ENCODE results near the gene PTCH2.
"Not testable (repeated sequence)": the region's sequence is repeated elsewhere in the genome, so short reads cannot be mapped to it uniquely, and the experiment has no call there.

Gene PTCH2

GRCh38 chr1:44801491-44802305, 41.4 kb downstream of the PTCH2 start:
- no peak for DNase-seq (ENCODE audit: low read depth)

DNA sequence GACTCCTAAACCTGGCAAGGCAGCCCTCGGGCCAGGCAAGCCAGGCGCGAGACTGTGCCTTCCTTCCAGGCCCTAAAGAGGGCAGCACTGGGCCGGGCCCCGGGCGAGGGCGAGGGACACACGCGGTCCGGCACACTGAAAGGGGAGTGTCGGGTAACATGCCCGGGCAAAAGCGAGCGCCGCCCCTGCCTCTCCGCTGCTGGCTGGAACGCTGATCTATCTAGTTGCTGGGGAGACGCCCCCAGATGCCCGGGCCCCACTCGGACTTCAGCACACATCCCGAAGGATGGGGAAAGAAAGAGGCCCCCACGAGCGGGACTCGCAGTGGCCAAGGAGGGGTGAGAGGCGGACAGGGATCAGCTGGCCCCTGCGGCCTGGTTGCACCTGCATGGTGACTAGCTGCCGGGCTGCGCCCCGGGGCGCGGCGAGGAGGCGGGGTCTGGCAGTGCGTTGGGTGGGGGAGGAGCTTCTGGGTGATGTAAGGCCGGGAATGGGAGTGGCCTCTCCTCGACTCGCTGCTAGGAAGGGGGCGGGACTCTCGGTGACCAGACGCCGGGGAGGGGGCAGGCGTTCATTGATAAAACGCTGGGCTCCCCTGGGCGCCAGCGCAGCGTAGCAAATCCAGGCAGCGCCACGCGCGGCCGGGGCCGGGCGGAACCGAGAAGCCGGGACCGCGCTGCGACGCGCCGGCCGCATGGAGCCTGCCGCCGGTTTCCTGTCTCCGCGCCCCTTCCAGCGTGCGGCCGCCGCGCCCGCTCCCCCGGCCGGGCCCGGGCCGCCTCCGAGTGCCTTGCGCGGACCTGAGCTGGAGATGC, 43.1 kb downstream of the PTCH2 start, which contains the start of gene PLK3:
Gene PLK3, plus strand, starts transcription at position 608 of the 815 bp plus-strand sequence. Its CDS starts 87 bp downstream, at position 695.
- DNase-seq (ENCODE audit: low read depth), result peak; percentile 83

DNA sequence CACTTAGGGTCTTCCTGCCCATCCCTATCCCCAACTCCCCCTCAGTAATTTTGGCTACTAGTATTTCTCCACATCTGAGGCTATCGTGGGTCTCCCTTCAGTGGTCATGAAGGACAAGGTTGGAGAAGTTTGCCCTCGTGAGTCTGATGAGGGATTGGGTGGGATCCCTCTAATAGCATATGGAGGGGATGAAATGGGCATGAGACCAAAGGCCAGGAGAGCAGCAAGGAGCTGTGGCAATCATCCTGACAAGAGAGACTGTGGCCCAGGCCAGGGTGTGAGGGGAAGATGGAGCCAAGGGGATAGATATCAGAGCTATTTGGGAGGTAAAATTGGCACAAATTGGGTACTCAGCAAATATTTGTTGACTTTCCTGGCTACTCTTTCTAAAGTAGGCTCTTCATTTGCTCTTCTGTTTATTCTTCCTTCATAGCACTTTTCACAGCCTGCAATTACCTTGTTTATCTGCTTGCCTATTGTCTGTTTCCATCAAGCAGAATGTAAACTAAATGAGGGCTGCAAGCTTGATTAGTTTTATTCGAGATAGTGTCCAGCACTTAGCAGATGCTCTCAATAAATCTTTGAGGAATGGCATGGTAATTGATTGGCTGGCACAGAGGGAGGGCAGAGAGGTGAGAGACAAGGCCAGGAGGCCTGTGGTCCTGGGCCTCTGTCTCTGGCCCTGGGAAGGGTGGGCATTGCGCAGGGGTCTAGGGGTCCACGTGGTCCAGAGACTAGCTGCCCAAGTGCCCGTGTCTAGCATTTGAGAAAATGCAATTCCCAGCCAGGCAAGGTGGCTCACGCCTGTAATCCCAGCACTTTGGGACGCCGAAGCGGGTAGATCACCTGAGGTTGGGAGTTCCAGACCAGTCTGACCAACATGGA, 44.3 kb downstream of the PTCH2 start:
- no peak for DNase-seq (ENCODE audit: low read depth)

GRCh38 chr1:44797886-44798285, 45.2 kb downstream of the PTCH2 start:
- not testable (repeated sequence) for DNase-seq (ENCODE audit: low read depth)

- DNase-seq (ENCODE audit: low read depth), result no peak
Observed at GRCh38 chr1:44792736-44793502, 50.1 kb downstream of the PTCH2 start.

DNA sequence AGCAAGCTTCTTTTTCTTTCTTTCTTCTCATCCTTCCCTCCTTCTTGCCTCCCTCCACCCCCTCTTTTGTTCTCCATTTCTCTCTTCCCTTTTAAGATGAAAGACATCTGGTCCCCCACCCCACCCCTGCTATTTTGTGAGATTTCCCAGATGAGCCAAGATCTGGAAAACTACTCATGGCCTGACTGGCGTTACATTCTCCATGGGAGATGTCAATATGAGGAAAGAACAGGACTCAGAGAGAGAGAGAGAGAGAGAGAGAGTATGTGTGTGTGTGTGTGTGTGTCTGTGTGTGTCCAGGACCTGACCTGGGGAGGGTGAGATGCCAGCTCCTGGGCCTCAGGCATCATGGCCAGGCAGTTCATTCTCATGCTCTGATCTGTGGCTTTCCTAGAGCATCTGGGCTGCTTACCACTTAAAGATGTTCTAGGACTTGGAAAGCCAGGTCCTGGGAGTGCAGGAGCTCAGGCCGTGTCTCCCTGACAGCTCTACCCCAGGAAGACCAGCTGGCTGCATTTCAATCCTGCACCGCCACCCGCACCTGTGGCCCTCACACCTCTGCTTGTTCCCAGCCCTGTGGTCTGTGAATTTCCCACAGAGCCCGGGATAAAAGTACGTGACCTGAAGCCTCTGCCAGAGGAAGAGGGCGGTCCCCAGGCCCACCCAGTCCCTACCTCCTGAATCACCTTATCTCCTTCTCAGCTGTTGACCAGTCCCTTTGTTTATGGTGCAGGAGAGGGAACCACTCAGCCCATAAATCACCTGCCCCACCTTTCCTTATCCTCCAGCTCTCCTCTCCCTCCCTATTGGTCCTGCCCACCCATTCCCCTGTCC, 51.9 kb downstream of the PTCH2 start:
- no peak for DNase-seq (ENCODE audit: low read depth)

DNA sequence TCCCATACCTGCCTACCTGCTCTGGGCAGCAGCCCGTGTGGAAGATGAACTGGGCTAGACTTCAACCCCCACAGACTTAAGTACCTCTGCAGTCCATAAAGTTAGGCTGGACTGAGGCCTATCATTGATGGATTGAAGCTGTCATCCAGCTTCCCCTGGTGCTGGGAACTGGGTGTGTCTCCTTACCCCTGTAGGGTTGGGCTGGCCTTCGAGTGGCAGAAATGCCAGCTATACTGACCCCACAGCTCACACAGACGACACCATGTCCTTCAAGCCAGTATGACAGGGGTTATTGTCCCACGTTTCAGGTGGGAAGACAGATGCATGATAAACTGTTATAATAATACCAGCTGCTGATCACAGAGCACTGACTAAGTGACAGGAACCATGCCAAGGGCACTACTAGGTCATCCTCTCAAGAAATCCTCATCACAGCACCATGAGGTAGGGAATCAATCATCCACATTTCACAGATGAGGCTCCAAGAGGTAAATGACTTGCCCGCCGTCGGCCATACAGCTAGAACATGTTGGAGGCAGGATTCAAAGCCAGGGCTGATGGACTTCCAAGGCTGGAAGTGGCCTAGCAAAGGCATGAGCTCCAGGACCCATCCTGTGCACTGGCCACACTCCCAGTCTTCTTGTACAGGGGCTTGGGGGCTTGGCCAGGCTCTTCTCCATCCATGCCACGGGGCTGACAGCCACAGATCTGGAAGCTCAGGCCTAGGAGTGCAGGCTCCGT, 54.8 kb downstream of the PTCH2 start, which contains the start of gene BEST4:
Gene BEST4, minus strand, starts transcription at position 51 of the 741 bp plus-strand sequence. CDS start 465 bp downstream, outside the sequence.
- DNase-seq (ENCODE audit: low read depth), result no peak

GRCh38 chr1:44787506-44787905, 55.5 kb downstream of the PTCH2 start:
- DNase-seq (ENCODE audit: low read depth), result no peak

DNA sequence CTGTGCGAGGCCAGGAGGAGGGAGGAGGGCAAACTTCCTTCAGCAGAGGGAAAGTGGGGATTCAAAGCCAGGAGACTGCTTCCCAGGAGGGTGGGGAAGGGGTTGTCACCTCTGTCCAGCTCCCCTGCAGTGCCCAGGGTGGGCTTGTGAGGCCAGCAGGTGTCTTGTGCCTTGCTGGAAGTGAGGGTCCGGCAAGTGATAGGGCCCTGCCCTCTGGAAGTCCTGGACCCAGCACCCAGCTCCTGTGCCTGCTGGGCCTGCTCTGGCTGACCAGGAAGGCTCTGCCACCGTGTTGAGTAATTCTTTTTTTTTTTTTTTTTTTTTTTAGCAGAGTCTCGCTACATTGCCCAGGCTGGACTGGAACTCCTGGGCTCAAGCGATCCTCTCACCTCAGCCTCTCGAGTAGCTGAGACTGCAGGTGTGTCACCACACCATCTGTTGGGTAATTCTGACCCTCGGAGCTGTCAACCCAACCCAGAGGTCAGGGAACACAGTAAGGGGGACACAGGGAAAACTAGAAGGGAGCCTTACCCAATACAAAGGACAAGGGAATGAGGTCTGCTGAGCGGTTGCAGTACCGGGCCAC, 56.1 kb downstream of the PTCH2 start:
- DNase-seq (ENCODE audit: low read depth), result no peak

DNA sequence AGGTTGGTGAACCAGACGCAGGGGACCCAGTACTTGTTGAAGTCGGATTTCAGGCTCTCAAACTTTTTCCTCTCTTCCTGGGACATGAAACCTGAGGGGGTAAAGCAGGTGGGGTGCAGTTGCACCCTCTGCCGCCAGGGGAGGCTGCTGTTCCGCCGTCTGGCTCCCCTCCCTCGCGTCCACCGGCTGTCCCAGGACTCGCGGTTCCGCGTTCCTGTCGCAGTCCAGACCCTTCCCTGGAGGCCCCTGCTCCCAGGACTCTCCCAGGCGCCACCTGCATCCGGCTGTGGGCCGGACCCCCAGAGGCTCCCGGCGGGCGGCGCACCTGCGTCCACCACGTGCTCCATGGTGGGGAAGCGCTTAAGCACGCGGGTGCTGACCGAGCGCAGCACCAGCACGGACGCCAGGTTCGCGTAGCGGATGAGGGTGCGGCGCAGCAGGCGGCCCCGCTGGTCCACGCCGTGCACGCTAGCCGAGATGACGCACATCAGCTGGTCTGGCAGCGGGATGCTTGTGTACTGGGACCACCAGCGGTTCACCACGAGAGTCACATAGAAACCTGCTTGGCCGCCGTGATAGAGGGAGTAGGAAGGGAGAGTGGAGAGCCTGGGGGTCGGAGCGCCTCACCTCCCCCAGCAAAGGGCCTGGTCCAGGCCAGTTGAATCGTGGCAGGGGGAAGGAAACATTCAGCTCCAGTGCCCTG, 56.8 kb downstream of the PTCH2 start:
- DNase-seq (ENCODE audit: low read depth), result no peak

GRCh38 chr1:44785501-44786137, 57.4 kb downstream of the PTCH2 start:
- DNase-seq (ENCODE audit: low read depth), result no peak

DNA sequence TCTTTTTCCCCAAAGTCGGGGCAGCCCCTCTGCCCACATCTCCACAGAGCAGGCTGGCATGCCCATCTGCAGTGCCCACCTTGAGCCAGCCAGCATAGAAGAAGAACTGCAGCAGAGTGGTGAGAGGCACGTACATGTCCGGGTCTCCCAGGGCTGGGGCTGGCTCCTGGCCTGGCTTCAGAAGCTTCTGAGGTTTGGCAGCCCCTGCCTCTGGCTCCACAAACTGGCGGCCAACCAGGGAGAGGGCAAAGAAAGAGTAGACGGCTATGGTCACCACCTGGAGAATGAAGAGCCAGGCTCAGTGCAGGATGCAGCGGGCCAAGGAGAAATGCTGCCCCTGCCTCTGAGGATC, 58.0 kb downstream of the PTCH2 start:
- no peak for DNase-seq (ENCODE audit: low read depth)

DNA sequence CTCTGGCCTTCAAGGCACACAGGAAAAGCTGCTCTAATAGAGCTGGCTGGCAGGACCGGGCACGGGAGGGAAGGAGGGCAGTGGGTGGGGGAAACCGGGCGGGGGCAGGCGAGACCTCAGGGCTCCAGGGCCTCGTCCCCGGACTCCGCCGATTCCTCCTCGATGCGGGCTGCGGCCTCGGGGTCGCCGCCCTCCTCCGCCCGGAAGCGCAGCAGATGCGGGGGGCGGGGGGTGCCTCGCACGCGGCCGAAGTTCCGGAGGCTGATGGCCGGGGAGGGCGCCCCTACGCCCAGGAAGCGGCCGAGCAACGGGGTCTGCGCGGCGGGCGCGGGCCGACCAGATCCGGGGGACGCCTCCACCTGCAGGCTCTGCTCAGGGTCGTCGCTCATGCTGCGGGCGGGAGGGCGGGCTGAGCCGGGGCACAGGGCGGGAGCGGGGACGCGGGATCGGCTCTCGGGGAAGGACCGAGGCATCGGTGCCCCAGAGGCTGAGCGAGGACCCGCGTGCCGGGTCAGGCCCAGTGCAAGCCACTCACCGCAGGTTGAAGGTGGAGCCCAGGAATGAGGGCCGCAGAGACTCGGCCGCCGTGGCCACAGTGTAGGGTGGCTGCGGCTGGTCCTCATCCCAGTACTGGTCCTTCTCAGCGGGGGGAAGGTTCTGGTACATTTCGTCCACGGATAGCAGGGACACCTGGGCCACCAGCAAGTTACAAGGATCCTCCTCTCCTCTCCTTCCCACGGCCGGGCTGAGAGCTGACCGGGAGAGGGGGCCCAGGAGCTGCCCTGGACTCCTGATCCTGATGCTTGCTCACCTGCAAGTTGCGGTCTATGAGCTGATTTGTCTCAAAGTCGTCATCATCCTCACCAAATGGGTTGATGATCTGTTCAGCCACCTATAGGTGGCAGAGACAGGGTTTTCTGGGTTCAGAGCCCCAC, 58.7 kb downstream of the PTCH2 start:
- DNase-seq (ENCODE audit: low read depth), result no peak

DNA sequence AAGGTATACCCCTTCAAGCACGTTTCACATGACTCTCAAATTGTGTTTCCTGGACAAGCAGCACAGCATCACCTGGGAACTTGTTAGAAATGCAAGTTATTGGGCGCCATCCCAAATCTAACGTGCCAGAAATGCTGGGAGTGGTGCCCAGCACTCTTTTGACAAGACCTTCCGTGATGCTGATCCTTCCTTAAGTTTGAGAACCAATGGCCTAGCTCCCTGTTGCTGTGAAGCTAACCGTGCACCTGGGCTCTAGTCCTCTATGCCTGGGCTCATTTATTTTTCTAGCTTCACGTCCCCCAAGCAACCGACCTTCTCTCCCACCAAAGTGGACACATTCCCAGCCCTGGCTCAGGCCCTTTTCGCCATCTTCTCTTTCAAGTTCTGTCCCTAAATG, 59.4 kb downstream of the PTCH2 start:
- DNase-seq (ENCODE audit: low read depth), result no peak

DNA sequence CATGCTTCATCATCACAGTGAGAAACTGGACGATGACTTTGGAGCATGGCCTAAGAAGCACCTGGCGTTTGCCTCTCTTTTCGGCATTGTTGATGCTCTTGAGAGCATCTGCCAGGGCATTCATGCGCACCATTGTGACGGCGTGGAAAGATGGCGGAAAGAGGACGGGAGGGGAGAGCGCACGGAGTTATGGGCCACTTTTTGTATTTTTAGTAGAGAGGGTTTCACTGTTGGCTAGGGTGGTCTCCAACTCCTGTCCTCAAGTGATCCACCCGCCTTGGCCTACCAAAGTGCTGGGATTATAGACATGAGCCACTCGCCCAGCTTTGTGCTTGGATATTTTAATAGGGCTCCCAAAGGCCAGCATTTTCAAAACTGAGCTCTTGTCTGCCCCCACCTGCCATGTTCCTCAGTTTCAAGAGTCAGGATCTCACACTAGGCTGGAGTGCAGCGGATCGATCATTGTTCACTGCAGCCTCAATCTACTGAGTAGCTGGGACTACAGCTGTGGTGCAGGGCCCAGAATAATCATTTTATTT, 62.4 kb downstream of the PTCH2 start:
- no peak for DNase-seq (ENCODE audit: low read depth)

- DNase-seq (ENCODE audit: low read depth), result no peak
Observed at GRCh38 chr1:44778705-44779576, 64.1 kb downstream of the PTCH2 start.
